ENCODE results near the gene SNX11.
"Not testable (repeated sequence)": the region's sequence is repeated elsewhere in the genome, so short reads cannot be mapped to it uniquely, and the experiment has no call there.

Gene SNX11

GRCh38 chr17:48107137-48108055 is at the start of gene SNX11:
TSS of gene SNX11 (plus strand) at chr17:48107766. CDS start at chr17:48112044, 4,278 bp downstream.
- peak; percentile 83 to 89 for DNase-seq (ENCODE audit: low read depth in 1 of 2, low spot score in 1 of 2)

GRCh38 chr17:48058393-48059124 is 49.0 kb upstream of the SNX11 start:
- DNase-seq (ENCODE audit: low read depth in 1 of 2, low spot score in 1 of 2) = no peak

- DNase-seq (ENCODE audit: low read depth in 1 of 2, low spot score in 1 of 2) = no peak
Measured at GRCh38 chr17:48059125-48059668, 48.4 kb upstream of the SNX11 start.

GRCh38 chr17:48060249-48060648 is 47.3 kb upstream of the SNX11 start:
- no peak for DNase-seq (ENCODE audit: low read depth in 1 of 2, low spot score in 1 of 2)

- no peak for DNase-seq (ENCODE audit: low read depth in 1 of 2, low spot score in 1 of 2)
Measured at GRCh38 chr17:48062273-48062672, 45.3 kb upstream of the SNX11 start.

GRCh38 chr17:48064638-48065037 is 42.9 kb upstream of the SNX11 start:
- DNase-seq (ENCODE audit: low read depth in 1 of 2, low spot score in 1 of 2) = no peak

- DNase-seq (ENCODE audit: low read depth in 1 of 2, low spot score in 1 of 2) = no peak
Measured at GRCh38 chr17:48066192-48066591, 41.4 kb upstream of the SNX11 start.

GRCh38 chr17:48066656-48067055 is 40.9 kb upstream of the SNX11 start:
- no peak for DNase-seq (ENCODE audit: low read depth in 1 of 2, low spot score in 1 of 2)

- DNase-seq (ENCODE audit: low read depth in 1 of 2, low spot score in 1 of 2) = no peak
Measured at GRCh38 chr17:48067245-48067644, 40.3 kb upstream of the SNX11 start.

- not testable (repeated sequence) for DNase-seq (ENCODE audit: low read depth in 1 of 2, low spot score in 1 of 2)
Measured at GRCh38 chr17:48067808-48068207, 39.8 kb upstream of the SNX11 start.

GRCh38 chr17:48068491-48068961 is 39.0 kb upstream of the SNX11 start:
- DNase-seq (ENCODE audit: low read depth in 1 of 2, low spot score in 1 of 2) = no peak

GRCh38 chr17:48070195-48070594 is 37.4 kb upstream of the SNX11 start:
- DNase-seq (ENCODE audit: low read depth in 1 of 2, low spot score in 1 of 2) = no peak

GRCh38 chr17:48071654-48072053 is 35.9 kb upstream of the SNX11 start:
- DNase-seq (ENCODE audit: low read depth in 1 of 2, low spot score in 1 of 2) = no peak

- not testable (repeated sequence) for DNase-seq (ENCODE audit: low read depth in 1 of 2, low spot score in 1 of 2)
Measured at GRCh38 chr17:48072811-48073210, 34.8 kb upstream of the SNX11 start.

GRCh38 chr17:48073566-48074094 is 33.9 kb upstream of the SNX11 start:
- not testable (repeated sequence) for DNase-seq (ENCODE audit: low read depth in 1 of 2, low spot score in 1 of 2)

GRCh38 chr17:48074322-48075081 is 33.1 kb upstream of the SNX11 start:
- peak; percentile 47 to 51 for DNase-seq (ENCODE audit: low read depth in 1 of 2, low spot score in 1 of 2)

GRCh38 chr17:48077152-48077551 is 30.4 kb upstream of the SNX11 start:
- DNase-seq (ENCODE audit: low read depth in 1 of 2, low spot score in 1 of 2) = not testable (repeated sequence)

- DNase-seq (ENCODE audit: low read depth in 1 of 2, low spot score in 1 of 2) = no peak
Measured at GRCh38 chr17:48081858-48082257, 25.7 kb upstream of the SNX11 start.

GRCh38 chr17:48084932-48085331 is 22.6 kb upstream of the SNX11 start:
- no peak for DNase-seq (ENCODE audit: low read depth in 1 of 2, low spot score in 1 of 2)

GRCh38 chr17:48093341-48094045 is 14.1 kb upstream of the SNX11 start:
- no peak for DNase-seq (ENCODE audit: low read depth in 1 of 2, low spot score in 1 of 2)

Measured in activated T-helper 1 cell treated with anti-CD3 and anti-CD28 coated beads, Interleukin-2, amount 50 U/mL, for 16 hours (primary cell).